HepG2 (cell line): ENCODE measurements around the gene CCDC183. TPM values are rescaled to one million over a fixed set of nuclear protein-coding genes. Genes with fewer than 3 reads are reported as not detected.

ENCODE experiments used
- ASH2L ChIP-seq: fragments of 300-600, 200-600 bp; sonication (generic); IDR thresholded peaks from 2 replicates; pipeline ENCODE4 v1.7.0; 2017; ENCODE audit warnings: low read depth, mild to moderate bottlenecking, moderate library complexity, mixed read lengths, low read length; ENCODE audit not compliant: insufficient read length
- CHD4 ChIP-seq: fragments of 200-600 bp; sonication (generic); IDR thresholded peaks from 2 replicates; pipeline ENCODE4 v1.7.0; 2017; ENCODE audit warnings: mild to moderate bottlenecking, low read length, borderline replicate concordance
- FIP1L1 ChIP-seq: fragments of 200-400 bp; formaldehyde crosslinking; IDR thresholded peaks from 2 replicates; pipeline ENCODE4 v1.6.1; 2018; ENCODE audit warnings: low read depth, mild to moderate bottlenecking, low read length, moderate library complexity, borderline replicate concordance; ENCODE audit not compliant: insufficient read depth
- GZF1 ChIP-seq: sonication (generic); formaldehyde crosslinking; IDR thresholded peaks from 2 replicates; pipeline ENCODE4 v1.5.1; 2020; ENCODE audit warnings: mild to moderate bottlenecking, missing genetic modification reagents
- HOXD1 ChIP-seq: sonication (generic); formaldehyde crosslinking; IDR thresholded peaks from 2 replicates; pipeline ENCODE4 v1.5.0; 2020; ENCODE audit warnings: missing genetic modification reagents
- KDM5B ChIP-seq: sonication (generic); formaldehyde crosslinking; IDR thresholded peaks from 2 replicates; pipeline ENCODE4 v1.4.0; 2020; ENCODE audit warnings: missing genetic modification reagents, mild to moderate bottlenecking, borderline replicate concordance
- MBNL3 ChIP-seq: fragments of 250-450 bp; sonication (Bioruptor Pico); conservative IDR thresholded peaks from 2 replicates; pipeline ENCODE4 v1.8.0; 2022; ENCODE audit warnings: mild to moderate bottlenecking, inconsistent platforms
- SMC3 ChIP-seq: IDR thresholded peaks from 2 replicates; pipeline ENCODE4 v1.6.1; 2011; ENCODE audit warnings: low read length, improper control_type of control experiment
- XBP1 ChIP-seq: sonication (generic); formaldehyde crosslinking; IDR thresholded peaks from 2 replicates; pipeline ENCODE4 v1.5.0; 2020; ENCODE audit warnings: missing genetic modification reagents
- XRCC5 ChIP-seq: fragments of 200-400 bp; formaldehyde crosslinking; optimal IDR thresholded peaks from 2 replicates; pipeline ENCODE3; 2017; ENCODE audit warnings: mild to moderate bottlenecking, low read length
- ZC3H13 ChIP-seq: sonication (generic); formaldehyde crosslinking; IDR thresholded peaks from 2 replicates; pipeline ENCODE4 v1.8.1; 2023; ENCODE audit warnings: mild to moderate bottlenecking, missing genetic modification reagents, moderate library complexity
- ZNF230 ChIP-seq: sonication (generic); formaldehyde crosslinking; IDR thresholded peaks from 2 replicates; pipeline ENCODE4 v1.4.0; 2020; ENCODE audit warnings: mild to moderate bottlenecking, missing genetic modification reagents
- ZNF44 ChIP-seq: sonication (generic); formaldehyde crosslinking; IDR thresholded peaks from 2 replicates; pipeline ENCODE4 v1.5.1; 2020; ENCODE audit warnings: mild to moderate bottlenecking, missing genetic modification reagents
- ZNF557 ChIP-seq: sonication (generic); formaldehyde crosslinking; IDR thresholded peaks from 2 replicates; pipeline ENCODE4 v1.4.0; 2020; ENCODE audit warnings: missing genetic modification reagents
- ZNF570 ChIP-seq: sonication (generic); formaldehyde crosslinking; IDR thresholded peaks from 2 replicates; pipeline ENCODE4 v1.4.0; 2020; ENCODE audit warnings: mild to moderate bottlenecking, missing genetic modification reagents, borderline replicate concordance
- ZNF589 ChIP-seq: sonication (generic); formaldehyde crosslinking; conservative IDR thresholded peaks from 2 replicates; pipeline ENCODE4 v1.8.0; 2022; ENCODE audit warnings: mild to moderate bottlenecking, moderate library complexity, missing genetic modification reagents
- ZNF598 ChIP-seq: sonication (generic); formaldehyde crosslinking; IDR thresholded peaks from 2 replicates; pipeline ENCODE4 v1.5.1; 2020; ENCODE audit warnings: mild to moderate bottlenecking, missing genetic modification reagents, borderline replicate concordance
- ZNF670 ChIP-seq: sonication (generic); formaldehyde crosslinking; IDR thresholded peaks from 2 replicates; pipeline ENCODE4 v1.8.0; 2022; ENCODE audit warnings: mild to moderate bottlenecking, missing genetic modification reagents, borderline replicate concordance
- ZNF749 ChIP-seq: sonication (generic); formaldehyde crosslinking; IDR thresholded peaks from 2 replicates; pipeline ENCODE4 v1.8.0; 2022; ENCODE audit warnings: mild to moderate bottlenecking, missing genetic modification reagents, moderate library complexity, borderline replicate concordance
- polyA plus RNA-seq, 8 experiments: library from polyadenylated mRNA; depleted of rRNA in 3 of 8; stranded (reverse) in 7 of 8; unstranded in 1 of 8; fragments of >200 nt; fragmentation: Illumina TruSeq in 4 of 8; extraction: Trizol in 4 of 8; gene quantifications; 2 replicates each; pipeline versions ENCODE4 v1.2.1 to v1.2.3, GENCODE V29; 2011 to 2016; ENCODE audit warnings: low read depth in 4 of 8, missing spikeins in 1 of 8, mixed read lengths in 1 of 8; ENCODE audit not compliant: insufficient read depth in 1 of 8
- total RNA-seq, 5 experiments: library from RNA; depleted of rRNA; stranded (reverse); fragments of >200 nt; fragmentation: Illumina TruSeq; extraction: Trizol; gene quantifications; 2 replicates each; pipeline ENCODE4 v1.2.3, GENCODE V29; 2016; ENCODE audit warnings: low read depth in 1 of 5
- TF ChIP-seq, protein P1 (sequence below): sonication (generic); formaldehyde crosslinking; IDR thresholded peaks from 2 replicates; pipeline ENCODE4 v1.5.1; 2020; ENCODE audit warnings: mild to moderate bottlenecking, missing genetic modification reagents, borderline replicate concordance
- TF ChIP-seq, protein P2 (sequence below): sonication (generic); formaldehyde crosslinking; IDR thresholded peaks from 2 replicates; pipeline ENCODE4 v1.4.0; 2020; ENCODE audit warnings: mild to moderate bottlenecking, missing genetic modification reagents
- TF ChIP-seq, protein P3 (sequence below): IDR thresholded peaks from 2 replicates; pipeline ENCODE4 v1.6.1; 2016; ENCODE audit warnings: missing compliant biosample characterization, missing genetic modification reagents, borderline replicate concordance

The CCDC183 gene
- total and polyA plus RNA-seq, 2 of the 13 experiments (the other 11 are each of a cell fraction or from before 2014, with no cell fraction given), result 5.0 to 66.4 TPM

GRCh38 chr9:136799079-136799853 is 3.1 kb downstream of the CCDC183 start (continued):
- TF ChIP-seq, protein P1, sequence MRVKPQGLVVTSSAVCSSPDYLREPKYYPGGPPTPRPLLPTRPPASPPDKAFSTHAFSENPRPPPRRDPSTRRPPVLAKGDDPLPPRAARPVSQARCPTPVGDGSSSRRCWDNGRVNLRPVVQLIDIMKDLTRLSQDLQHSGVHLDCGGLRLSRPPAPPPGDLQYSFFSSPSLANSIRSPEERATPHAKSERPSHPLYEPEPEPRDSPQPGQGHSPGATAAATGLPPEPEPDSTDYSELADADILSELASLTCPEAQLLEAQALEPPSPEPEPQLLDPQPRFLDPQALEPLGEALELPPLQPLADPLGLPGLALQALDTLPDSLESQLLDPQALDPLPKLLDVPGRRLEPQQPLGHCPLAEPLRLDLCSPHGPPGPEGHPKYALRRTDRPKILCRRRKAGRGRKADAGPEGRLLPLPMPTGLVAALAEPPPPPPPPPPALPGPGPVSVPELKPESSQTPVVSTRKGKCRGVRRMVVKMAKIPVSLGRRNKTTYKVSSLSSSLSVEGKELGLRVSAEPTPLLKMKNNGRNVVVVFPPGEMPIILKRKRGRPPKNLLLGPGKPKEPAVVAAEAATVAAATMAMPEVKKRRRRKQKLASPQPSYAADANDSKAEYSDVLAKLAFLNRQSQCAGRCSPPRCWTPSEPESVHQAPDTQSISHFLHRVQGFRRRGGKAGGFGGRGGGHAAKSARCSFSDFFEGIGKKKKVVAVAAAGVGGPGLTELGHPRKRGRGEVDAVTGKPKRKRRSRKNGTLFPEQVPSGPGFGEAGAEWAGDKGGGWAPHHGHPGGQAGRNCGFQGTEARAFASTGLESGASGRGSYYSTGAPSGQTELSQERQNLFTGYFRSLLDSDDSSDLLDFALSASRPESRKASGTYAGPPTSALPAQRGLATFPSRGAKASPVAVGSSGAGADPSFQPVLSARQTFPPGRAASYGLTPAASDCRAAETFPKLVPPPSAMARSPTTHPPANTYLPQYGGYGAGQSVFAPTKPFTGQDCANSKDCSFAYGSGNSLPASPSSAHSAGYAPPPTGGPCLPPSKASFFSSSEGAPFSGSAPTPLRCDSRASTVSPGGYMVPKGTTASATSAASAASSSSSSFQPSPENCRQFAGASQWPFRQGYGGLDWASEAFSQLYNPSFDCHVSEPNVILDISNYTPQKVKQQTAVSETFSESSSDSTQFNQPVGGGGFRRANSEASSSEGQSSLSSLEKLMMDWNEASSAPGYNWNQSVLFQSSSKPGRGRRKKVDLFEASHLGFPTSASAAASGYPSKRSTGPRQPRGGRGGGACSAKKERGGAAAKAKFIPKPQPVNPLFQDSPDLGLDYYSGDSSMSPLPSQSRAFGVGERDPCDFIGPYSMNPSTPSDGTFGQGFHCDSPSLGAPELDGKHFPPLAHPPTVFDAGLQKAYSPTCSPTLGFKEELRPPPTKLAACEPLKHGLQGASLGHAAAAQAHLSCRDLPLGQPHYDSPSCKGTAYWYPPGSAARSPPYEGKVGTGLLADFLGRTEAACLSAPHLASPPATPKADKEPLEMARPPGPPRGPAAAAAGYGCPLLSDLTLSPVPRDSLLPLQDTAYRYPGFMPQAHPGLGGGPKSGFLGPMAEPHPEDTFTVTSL (CRISPR knock-in tag), result no peak
- TF ChIP-seq ZNF44 (0 out of 2 replicates have a peak, but pooled peaks have one; percentile 30), HOXD1 (CRISPR knock-in tag) (peak; percentile 86), FIP1L1 (0 out of 2 replicates have a peak, but pooled peaks have one; percentile 1), MBNL3 (CRISPR knock-in tag) (no peak), ZNF670 (CRISPR knock-in tag) (no peak), ZNF557 (CRISPR knock-in tag) (peak; percentile 84; the same call in 1 of the 2 replicates), GZF1 (CRISPR knock-in tag) (peak; percentile 15), ZNF230 (CRISPR knock-in tag) (0 out of 2 replicates have a peak, but pooled peaks have one; percentile 21), ZC3H13 (CRISPR knock-in tag) (peak; percentile 95; the same call in 1 of the 2 replicates), ASH2L (no peak), ZNF749 (CRISPR knock-in tag) (peak; percentile 84; the same call in 1 of the 2 replicates), ZNF570 (CRISPR knock-in tag) (no peak), XBP1 (0 out of 2 replicates have a peak, but pooled peaks have one; percentile 48), ZNF598 (0 out of 2 replicates have a peak, but pooled peaks have one; percentile 50), XRCC5 (no peak), CHD4 (no peak), ZNF589 (CRISPR knock-in tag) (peak; percentile 15; the same call in 1 of the 2 replicates), KDM5B (CRISPR knock-in tag) (peak; percentile 14; the same call in 1 of the 2 replicates), SMC3 (no peak)
- TF ChIP-seq, protein P2, sequence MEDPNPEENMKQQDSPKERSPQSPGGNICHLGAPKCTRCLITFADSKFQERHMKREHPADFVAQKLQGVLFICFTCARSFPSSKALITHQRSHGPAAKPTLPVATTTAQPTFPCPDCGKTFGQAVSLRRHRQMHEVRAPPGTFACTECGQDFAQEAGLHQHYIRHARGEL (CRISPR knock-in tag), result peak; percentile 32; the same call in 1 of the 2 replicates
- TF ChIP-seq, protein P3, sequence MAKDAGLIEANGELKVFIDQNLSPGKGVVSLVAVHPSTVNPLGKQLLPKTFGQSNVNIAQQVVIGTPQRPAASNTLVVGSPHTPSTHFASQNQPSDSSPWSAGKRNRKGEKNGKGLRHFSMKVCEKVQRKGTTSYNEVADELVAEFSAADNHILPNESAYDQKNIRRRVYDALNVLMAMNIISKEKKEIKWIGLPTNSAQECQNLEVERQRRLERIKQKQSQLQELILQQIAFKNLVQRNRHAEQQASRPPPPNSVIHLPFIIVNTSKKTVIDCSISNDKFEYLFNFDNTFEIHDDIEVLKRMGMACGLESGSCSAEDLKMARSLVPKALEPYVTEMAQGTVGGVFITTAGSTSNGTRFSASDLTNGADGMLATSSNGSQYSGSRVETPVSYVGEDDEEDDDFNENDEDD (CRISPR knock-in tag), result peak; percentile 79
